ENCODE results near the gene AHSG. TPM values are rescaled to one million over a fixed set of nuclear protein-coding genes. Genes with fewer than 3 reads are reported as not detected.

The AHSG gene
- total and polyA plus RNA-seq, 2 donors (not counting 1 experiment from before 2014, with no cell fraction given) = not detected

DNA sequence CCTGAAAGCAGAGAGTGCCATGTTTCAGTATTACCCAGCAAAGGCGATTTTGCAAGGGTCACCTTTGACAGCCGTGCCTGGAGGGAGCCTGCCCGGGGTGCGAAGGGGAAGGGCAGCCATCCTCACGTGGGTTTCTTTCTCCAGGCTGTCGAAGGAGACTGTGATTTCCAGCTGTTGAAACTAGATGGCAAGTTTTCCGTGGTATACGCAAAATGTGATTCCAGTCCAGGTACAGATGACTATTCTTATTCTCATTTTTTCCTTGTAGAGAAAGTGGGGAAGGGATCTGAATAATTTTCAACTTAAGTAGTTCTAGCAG lies 3.4 kb downstream of the AHSG start:
- no peak for DNase-seq
- ATAC-seq (ENCODE audit: low read depth) = no peak
- H3K27me3 ChIP-seq (replicated peaks in 1 of 4; ENCODE audit: control extremely low read depth in 1 of 4, control insufficient read depth in 3 of 4, insufficient read depth in 4 of 4, low read length in 3 of 4) = peaks cover 0 to 39% (median 9%) of the 10 kb centered on the region in 4 experiments
- no peaks in the 10 kb centered on the region for H3K36me3 ChIP-seq (replicated peaks in 1 of 2; ENCODE audit: control extremely low read depth in 1 of 2, control insufficient read depth in 1 of 2, extremely low read depth in 1 of 2, insufficient read depth in 2 of 2, low read length in 1 of 2)
- Mint-ChIP-seq H3K27me3 (peaks cover 58% of the 10 kb centered on the region), H3K4me1 (peaks cover 13% of the 10 kb centered on the region), H3K9me3 (ENCODE audit: insufficient read depth) (no peaks in the 10 kb centered on the region), H3K4me3 (no peak overlapping the region), H3K27ac (no peak overlapping the region)
- H3K27ac ChIP-seq (ENCODE audit: low read length in 2 of 2) = no peak overlapping the region
- H3K4me1 ChIP-seq (ENCODE audit: control insufficient read depth in 2 of 2, insufficient read depth in 2 of 2, low read length in 2 of 2) = peaks cover 19% of the 10 kb centered on the region in 2 donors
- H4K20me1 ChIP-seq (ENCODE audit: control insufficient read depth, insufficient read depth, low read length, poor library complexity, severe bottlenecking) = no peaks in the 10 kb centered on the region
- ChIA-PET POLR2A (interaction anchor here (3.0 kb wide), 1 partner anchor 167 kb away, joined by 21 read pairs; the partner anchor contains the start of gene EIF4A2), CTCF (interaction anchor here (0.6 to 11.3 kb wide), 45 partner anchors 8 to 675 kb away, joined by 3 to 237 read pairs (median 8); partner anchors contain the start of genes DNAJB11 and EIF4A2)
- WGBS (ENCODE audit: insufficient coverage) = 94% methylated on average over 6 of the region's 8 CpGs
- H3K4me3 ChIP-seq (ENCODE audit: control extremely low read depth in 1 of 5, extremely low read depth in 1 of 5, insufficient read depth in 1 of 5, low read depth in 2 of 5, low read length in 4 of 5) = no peak overlapping the region
- TF ChIP-seq, protein P1, sequence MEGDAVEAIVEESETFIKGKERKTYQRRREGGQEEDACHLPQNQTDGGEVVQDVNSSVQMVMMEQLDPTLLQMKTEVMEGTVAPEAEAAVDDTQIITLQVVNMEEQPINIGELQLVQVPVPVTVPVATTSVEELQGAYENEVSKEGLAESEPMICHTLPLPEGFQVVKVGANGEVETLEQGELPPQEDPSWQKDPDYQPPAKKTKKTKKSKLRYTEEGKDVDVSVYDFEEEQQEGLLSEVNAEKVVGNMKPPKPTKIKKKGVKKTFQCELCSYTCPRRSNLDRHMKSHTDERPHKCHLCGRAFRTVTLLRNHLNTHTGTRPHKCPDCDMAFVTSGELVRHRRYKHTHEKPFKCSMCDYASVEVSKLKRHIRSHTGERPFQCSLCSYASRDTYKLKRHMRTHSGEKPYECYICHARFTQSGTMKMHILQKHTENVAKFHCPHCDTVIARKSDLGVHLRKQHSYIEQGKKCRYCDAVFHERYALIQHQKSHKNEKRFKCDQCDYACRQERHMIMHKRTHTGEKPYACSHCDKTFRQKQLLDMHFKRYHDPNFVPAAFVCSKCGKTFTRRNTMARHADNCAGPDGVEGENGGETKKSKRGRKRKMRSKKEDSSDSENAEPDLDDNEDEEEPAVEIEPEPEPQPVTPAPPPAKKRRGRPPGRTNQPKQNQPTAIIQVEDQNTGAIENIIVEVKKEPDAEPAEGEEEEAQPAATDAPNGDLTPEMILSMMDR (IDR thresholded peaks at IDR 0.05) = no peak
- no peak for TF ChIP-seq EZH2 (IDR thresholded peaks at IDR 0.05; ENCODE audit: borderline replicate concordance, insufficient read depth, low read depth, low read length, poor library complexity, severe bottlenecking)
- no peak overlapping the region for H3K9ac ChIP-seq (ENCODE audit: low read length)
- no peaks in the 10 kb centered on the region for H3K79me2 ChIP-seq (ENCODE audit: control insufficient read depth, insufficient read depth, low read length)
- H2AFZ ChIP-seq (ENCODE audit: insufficient read depth, low read depth, low read length, poor library complexity, severe bottlenecking) = no peak overlapping the region
- H3K4me2 ChIP-seq (replicated peaks; ENCODE audit: low read depth, low read length, poor library complexity, severe bottlenecking) = no peak overlapping the region
- intact Hi-C loops (cut with micrococcal nuclease) = loop anchor here (5.0 kb wide), 2 partner anchors 191 to 551 kb away; partner anchors contain the start of gene RFC4
- no peaks in the 10 kb centered on the region for H3K9me3 ChIP-seq (ENCODE audit: control extremely low read depth in 1 of 3, control insufficient read depth in 2 of 3, insufficient read depth in 1 of 3, low read length in 2 of 3)

Measured in B cell (primary cell).